Measurements from ENCODE around the gene PDGFB.

The PDGFB gene

DNA sequence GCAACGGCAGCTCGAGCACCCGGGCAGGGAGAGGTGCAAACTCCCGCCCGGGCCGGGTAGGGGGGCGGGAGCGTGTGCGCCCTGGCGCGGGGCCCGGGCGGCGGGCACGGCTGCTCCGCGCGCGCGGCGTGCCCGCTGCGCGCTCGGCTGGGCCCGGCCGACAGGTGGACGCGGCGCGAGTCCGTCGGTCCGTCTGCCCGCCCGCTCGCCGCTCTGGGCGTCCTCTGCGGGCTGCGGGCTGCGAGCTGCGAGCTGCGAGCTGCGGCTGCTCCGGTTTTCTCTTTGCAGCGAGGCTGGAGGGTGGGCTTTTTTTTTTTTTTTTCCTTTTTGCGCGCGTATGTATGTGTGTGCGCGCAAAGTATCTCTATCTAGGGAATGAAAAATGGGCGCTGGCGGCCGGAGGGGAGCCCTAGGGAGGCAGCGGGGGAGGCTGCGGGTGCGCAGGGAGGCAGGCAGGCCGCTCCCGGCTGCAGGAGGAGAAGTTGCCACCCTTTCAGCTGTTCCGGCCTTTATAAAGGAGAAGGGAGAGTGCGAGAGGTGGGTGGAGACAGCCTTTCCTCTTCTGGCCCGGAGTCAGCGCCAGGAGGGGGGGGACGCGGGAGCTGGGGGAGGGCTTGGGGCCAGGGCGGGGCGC is at the start of gene PDGFB:
TSS of gene PDGFB (minus strand) at position 487 of the 634 bp plus-strand sequence. CDS start 1,019 bp downstream, outside the sequence.
- no peak for DNase-seq (ENCODE audit: low read depth)

DNA sequence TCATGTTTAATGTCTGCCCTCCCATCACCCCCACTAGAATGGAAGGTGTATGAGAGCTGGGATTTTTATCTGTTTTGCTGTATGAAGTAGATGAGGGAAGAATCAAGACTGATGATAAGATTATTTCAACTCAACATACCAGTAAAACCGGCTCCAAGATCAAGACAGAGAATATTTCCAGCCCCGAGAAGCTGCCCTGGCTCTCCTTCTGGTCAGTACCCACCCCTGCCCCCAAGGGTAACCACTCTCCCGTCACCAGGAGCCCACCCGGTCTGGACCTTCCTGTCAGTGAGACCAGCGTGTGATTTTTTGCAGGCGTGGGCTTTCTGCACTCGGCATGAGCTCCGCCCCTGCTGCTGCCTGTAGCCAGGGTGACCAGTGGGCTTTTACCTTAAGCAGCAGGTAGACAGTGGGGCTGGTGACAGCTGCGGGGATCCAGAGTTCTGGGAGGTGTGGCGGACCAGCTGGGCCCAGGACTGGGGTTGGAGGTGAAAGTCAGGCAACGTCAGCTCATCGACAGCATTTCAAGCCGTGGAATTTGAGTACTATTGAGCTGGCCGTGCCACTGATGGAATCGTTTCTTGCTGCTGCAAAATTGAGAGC is 49.1 kb upstream of the PDGFB start:
- no peak for DNase-seq (ENCODE audit: low read depth)

DNA sequence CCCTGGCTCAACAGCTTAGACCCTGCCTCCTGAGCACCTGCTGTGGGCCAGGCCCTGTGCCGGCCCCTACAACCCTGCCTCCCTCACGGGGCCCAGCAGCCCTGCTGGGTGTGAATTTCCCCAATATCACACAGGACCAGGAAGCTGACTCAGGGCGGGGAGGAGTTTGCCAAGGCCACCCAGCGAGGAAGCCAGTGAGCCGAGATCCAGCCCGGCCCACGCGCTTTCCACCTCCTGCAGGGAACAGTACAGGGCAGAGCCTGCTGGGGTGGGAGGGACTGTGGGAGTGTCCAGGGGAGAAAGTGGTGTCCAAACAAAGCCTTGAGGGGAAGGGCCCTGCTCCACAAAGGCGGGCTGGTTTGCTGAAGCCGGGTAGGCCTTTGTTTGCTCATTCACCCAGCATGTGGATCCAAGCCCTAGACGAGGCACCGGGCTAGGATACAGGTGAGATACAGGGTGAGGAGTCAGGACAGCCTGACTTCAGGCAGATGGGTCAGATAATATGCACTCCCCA is 47.8 kb upstream of the PDGFB start:
- peak; percentile 79 for DNase-seq (ENCODE audit: low read depth)

- DNase-seq (ENCODE audit: low read depth) = no peak
Measured at GRCh38 chr22:39292031-39292462, 47.3 kb upstream of the PDGFB start.

GRCh38 chr22:39291523-39291922 is 46.7 kb upstream of the PDGFB start:
- no peak for DNase-seq (ENCODE audit: low read depth)

GRCh38 chr22:39290724-39291161 is 46.0 kb upstream of the PDGFB start:
- no peak for DNase-seq (ENCODE audit: low read depth)

DNA sequence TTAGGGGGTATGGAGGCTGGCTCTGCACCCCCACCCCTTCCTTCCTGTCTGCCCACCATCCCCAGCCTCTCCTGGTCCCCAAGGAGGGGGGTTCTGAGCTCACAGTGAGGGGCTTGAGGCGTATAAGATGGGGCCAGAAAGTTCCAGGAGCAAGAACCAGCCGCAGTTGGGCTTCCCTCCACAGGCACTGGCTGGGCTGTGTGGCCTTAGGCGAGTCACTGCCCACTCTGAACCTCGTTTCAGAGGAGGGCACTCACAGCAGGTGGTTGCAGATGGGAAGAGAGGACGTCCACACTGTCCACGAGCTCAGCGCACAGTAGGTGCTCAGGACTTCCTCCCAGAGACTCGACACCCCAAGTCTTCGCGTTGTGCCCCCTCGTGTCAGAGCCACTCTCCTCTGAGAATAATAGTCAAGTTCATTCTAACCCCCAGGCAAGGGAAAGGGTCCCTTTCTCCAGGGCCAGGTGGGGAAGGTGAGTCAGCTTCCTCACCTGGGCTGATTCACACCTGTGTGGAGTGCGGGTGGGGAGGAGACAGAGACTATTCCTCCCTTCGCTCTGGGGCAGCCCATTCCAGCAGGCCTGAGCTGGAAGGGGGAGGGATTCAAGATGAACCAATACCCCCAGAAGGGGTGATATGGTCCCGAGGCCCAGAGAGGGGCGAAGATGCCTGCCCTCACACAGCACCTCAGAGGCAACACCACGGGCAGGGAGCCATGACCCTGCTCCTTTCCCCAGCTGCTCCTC is 45.4 kb upstream of the PDGFB start:
- DNase-seq (ENCODE audit: low read depth) = no peak

DNA sequence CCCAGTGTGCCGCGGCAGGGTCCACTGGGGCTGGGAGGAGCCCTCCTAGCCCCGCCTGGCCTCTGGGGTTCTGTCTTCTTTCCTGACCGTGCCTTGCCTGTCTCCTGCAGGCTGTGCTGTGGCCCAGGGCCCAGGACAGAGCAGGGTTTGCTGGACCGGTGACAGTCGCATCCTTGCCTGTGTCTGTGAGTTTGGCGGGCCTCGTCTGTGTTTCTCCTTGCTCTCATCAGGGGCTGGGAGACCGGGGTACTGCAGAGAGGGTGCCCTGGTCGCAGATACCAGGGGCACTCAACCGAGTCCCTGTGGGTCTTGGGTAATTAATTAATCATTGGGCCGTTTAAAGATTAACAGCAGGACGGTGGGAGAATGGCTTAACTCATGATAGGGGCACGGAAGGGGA is 44.8 kb upstream of the PDGFB start:
- no peak for DNase-seq (ENCODE audit: low read depth)

GRCh38 chr22:39288135-39288898 is 43.5 kb upstream of the PDGFB start:
- no peak for DNase-seq (ENCODE audit: low read depth)

- DNase-seq (ENCODE audit: low read depth) = no peak
Measured at GRCh38 chr22:39287076-39287725, 42.4 kb upstream of the PDGFB start.

DNA sequence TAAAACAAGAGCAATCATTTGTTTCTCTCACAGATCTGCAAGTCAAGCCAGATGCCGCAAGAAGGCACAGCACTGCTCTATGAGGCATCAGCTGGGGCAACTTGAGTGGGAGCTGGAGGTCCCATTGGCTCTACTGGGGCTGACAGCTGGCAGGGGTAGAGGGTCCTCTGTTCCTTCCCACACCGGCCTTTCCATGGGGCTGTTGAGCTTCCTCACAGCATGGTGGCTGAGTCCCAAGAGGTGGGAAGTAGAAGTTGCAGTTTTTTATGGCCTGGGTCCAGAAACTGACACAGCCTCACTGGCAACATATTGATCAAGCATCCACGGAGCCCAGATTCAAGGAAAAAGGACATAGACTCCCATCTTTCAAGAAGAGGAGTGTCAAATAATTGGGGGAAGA is 40.2 kb upstream of the PDGFB start:
- no peak for DNase-seq (ENCODE audit: low read depth)

GRCh38 chr22:39284142-39284980 is 39.6 kb upstream of the PDGFB start:
- DNase-seq (ENCODE audit: low read depth) = no peak

GRCh38 chr22:39283322-39284141 is 38.8 kb upstream of the PDGFB start:
- no peak for DNase-seq (ENCODE audit: low read depth)

- DNase-seq (ENCODE audit: low read depth) = no peak
Measured at GRCh38 chr22:39282645-39283321, 38.0 kb upstream of the PDGFB start.

DNA sequence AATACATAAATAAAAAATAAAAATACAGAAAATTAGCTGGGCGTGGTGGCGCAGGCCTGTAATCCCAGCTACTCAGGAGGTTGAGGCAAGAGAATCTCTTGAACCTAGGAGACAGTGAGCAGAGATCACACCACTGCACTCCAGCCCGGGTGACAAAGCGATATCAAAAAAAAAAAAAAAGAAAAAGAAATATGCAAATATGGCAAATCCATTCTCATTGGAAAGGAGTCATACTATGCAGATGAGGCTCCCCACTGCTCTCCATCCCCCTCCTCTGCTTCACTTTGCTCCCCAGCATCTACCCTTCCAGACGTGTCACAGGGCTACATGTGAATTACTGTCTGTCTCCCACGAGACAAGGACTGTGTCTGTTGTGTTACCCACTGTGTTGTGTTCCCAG is 36.3 kb upstream of the PDGFB start:
- DNase-seq (ENCODE audit: low read depth) = no peak

GRCh38 chr22:39280250-39280649 is 35.5 kb upstream of the PDGFB start:
- no peak for DNase-seq (ENCODE audit: low read depth)

GRCh38 chr22:39279170-39279850 is 34.5 kb upstream of the PDGFB start:
- DNase-seq (ENCODE audit: low read depth) = no peak

- DNase-seq (ENCODE audit: low read depth) = peak; percentile 29
Measured at GRCh38 chr22:39278040-39278439, 33.3 kb upstream of the PDGFB start.

DNA sequence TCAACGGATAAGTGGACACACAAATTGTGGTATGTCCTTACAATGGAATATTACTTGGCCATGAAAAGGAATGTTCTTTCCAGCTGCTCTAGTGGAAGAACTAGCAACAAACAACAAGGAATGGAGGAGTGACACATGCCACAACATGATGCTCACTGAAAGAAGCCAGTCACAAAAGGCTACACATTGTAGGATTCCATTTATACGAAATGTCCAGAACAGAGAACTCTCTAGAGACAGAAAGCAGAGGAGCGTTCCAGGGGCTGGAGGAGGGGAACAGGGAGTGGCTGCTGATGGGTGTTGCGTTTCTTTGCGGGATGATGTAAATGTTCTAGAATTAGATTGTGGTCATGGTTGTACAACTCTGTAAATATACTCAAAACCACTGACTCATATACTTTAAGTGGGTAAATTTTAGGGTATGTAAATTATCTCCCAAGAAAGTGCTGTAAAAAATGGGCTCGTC is 32.4 kb upstream of the PDGFB start:
- DNase-seq (ENCODE audit: low read depth) = peak; percentile 33
